Muscle of back (tissue), 13 donors: ENCODE data around the gene RARS2. TPM values are rescaled to one million over a fixed set of nuclear protein-coding genes. Genes with fewer than 3 reads are reported as not detected.
A peak's percentile ranks its signal among the peaks of the same experiment; 100 is the strongest.
"Not testable (repeated sequence)": the region's sequence is repeated elsewhere in the genome, so short reads cannot be mapped to it uniquely, and the experiment has no call there.

Experiments used
- DNase-seq, 3 donors: peaks; one replicate each; pipeline versions ENCODE4 v3.0.0 to v3.0.0-alpha.2; 2013
- long read RNA-seq, 9 donors: transcript quantifications; one replicate each; lab custom pipeline, GENCODE V29; 2026
- polyA plus RNA-seq, 10 donors: library from polyadenylated mRNA; unstranded; fragments of 120-200 nt; gene quantifications; one replicate each; pipeline ENCODE4 v1.2.1, GENCODE V29; 2013; ENCODE audit not compliant: insufficient read length in 10 of 10

RARS2 gene, protein sequence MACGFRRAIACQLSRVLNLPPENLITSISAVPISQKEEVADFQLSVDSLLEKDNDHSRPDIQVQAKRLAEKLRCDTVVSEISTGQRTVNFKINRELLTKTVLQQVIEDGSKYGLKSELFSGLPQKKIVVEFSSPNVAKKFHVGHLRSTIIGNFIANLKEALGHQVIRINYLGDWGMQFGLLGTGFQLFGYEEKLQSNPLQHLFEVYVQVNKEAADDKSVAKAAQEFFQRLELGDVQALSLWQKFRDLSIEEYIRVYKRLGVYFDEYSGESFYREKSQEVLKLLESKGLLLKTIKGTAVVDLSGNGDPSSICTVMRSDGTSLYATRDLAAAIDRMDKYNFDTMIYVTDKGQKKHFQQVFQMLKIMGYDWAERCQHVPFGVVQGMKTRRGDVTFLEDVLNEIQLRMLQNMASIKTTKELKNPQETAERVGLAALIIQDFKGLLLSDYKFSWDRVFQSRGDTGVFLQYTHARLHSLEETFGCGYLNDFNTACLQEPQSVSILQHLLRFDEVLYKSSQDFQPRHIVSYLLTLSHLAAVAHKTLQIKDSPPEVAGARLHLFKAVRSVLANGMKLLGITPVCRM
- 10 to 100 TPM; 38.2 to 55.2 (median 46.7) TPM for polyA plus RNA-seq
- long read RNA-seq, donor 1: 0 reads
- long read RNA-seq, donor 2, partial matches to known transcripts: 0 of 1 reads
- long read RNA-seq, donor 2, other reads (novel, unspliced or antisense): 0 of 1 reads
- long read RNA-seq, donor 3: 0 reads
- long read RNA-seq, donor 4, partial matches to known transcripts: 5 of 5 reads
- long read RNA-seq, donor 4, other reads (novel, unspliced or antisense): 0 of 5 reads
- long read RNA-seq, donor 5, partial matches to known transcripts: 0 of 2 reads
- long read RNA-seq, donor 5, other reads (novel, unspliced or antisense): 0 of 2 reads
- long read RNA-seq, donor 6, partial matches to known transcripts: 0 of 3 reads
- long read RNA-seq, donor 6, other reads (novel, unspliced or antisense): 0 of 3 reads
- long read RNA-seq, donor 7, partial matches to known transcripts: 0 of 1 reads
- long read RNA-seq, donor 7, other reads (novel, unspliced or antisense): 0 of 1 reads
- long read RNA-seq, donor 8, partial matches to known transcripts: 6 of 6 reads
- long read RNA-seq, donor 8, other reads (novel, unspliced or antisense): 0 of 6 reads
- long read RNA-seq, donor 9, partial matches to known transcripts: 0 of 1 reads
- long read RNA-seq, donor 9, other reads (novel, unspliced or antisense): 0 of 1 reads

GRCh38 chr6:87589693-87590416 lies at the start of gene RARS2, which contains the start of gene ORC3:
Gene RARS2 (minus strand): TSS chr6:87589987. CDS start chr6:87589957, 30 bp downstream.
Gene ORC3 (plus strand): TSS chr6:87590135. CDS start chr6:87590169, 34 bp downstream.
- peak; percentile 95 to 99 (median 96) for DNase-seq

DNA sequence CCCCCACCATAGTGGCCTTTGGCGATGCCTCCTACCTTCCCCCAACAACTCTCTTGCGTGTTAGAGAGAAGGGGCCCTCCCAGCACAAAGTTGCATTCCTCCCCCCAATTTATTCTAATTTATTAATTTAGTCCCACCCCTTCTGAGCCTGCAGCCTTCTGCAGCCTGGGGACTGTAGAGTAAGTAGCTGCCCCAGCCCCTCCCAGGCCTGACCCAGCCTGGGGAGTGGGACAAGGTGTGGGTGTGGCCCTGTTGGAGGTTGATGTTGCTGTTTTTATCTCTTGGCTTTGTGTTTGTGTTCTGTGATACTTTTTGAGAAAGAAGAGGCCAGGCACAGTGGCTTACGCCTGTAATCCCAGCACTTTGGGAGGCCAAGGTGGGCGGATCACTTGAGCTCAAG lies 49.6 kb upstream of the RARS2 start:
- no peak for DNase-seq

DNA sequence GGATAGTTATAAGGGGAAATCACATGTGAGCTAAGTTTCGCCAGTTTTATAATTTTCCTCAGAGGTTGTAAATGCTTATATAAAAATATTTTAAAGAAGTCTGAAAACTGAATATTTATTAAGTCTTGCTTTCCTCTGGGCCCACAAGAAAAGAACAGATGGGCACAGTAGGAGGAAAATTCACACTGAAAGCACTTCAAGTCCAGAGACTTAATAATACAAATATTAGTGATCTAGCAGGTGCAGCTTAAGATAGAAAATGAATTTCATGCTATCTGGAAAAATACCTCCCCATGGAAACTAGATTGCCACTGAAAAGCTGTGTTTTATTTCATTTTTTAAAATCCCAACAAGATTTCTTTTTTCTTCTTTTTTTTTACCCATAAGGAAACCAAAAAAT lies 47.3 kb upstream of the RARS2 start:
- DNase-seq: no peak

DNA sequence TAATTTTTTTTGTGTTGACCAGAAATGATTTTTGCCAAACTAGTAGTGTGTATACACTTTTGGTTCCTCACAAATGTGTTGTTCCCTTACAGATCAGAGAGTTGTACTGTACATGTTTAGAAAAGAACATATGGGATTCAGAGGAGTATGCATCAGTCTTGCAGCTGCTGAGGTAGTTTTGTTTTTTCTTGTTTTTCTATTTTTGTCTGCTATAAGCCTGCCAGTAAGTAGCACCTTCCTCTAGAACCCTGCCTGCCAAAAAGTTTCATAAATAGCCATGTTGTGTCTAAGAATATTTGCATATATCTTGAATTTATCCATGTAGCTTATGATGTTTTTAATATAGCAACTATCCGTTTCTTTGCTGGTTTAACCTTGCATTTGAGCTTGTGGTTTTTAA lies 46.5 kb upstream of the RARS2 start:
- no peak for DNase-seq

DNA sequence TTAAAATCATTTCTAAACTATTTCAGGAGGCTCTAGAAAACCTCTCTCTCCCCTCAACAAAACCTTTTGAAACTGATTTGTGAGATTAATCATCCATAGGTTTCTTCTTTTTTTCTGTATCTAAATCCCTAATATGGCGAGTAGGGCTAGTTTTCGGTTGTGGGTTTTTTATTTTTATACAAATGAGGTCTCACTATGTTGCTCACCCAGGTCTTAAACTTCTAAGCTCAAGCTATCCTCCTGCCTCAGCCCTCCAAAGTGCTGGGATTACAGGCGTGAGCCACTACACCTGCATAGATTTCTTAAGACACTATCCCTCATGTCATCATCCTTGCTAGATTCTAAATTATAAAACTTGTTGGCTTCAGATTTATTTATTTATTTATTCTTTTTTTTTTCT lies 44.1 kb upstream of the RARS2 start:
- no peak for DNase-seq

- DNase-seq: no peak
These were observed 41.0 kb upstream of the RARS2 start for GRCh38 chr6:87630746-87631145.

GRCh38 chr6:87628881-87629280 lies 39.1 kb upstream of the RARS2 start:
- DNase-seq: no peak

GRCh38 chr6:87628424-87628823 lies 38.6 kb upstream of the RARS2 start:
- DNase-seq: no peak

GRCh38 chr6:87623248-87623647 lies 33.5 kb upstream of the RARS2 start:
- peak in 2 of 3 donors; percentile 2 to 13 for DNase-seq

DNA sequence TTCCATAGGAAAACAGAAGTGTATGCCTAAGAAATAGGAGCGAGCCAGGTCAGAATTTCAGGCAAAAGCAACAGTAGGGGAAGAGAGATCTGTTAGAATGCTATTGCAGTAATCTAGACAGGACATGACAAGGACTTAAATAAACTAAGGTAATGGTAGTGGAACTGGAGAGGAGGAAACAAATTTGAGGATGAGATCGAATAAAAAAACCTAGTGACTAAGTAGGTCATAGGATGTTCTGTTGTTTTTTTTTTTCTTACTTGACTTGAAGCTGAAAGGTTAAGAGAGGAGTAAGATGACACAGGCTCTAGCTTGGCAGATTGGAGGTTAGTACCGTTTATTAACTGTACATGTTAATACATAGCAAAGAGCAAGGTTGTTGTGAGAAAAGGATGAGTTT lies 28.7 kb upstream of the RARS2 start:
- DNase-seq: no peak

DNA sequence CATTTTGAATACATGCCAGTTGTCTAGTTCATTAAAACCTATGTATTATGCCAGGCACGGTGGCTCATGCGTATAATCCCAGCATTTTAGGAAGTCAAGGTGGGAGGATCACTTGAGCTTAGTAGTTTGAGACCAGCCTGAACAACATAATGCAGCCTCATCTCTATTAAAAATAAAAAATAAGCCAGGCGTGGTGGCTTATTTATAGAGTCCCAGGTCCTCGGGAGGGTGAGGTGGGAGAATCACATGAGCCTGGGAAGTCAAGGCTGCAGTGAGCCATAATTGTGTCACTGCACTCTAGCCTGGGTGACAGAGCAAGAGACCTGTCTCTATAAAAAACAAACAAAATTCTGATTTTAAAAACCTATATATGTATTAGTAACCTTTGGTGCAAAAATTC lies 27.6 kb upstream of the RARS2 start:
- DNase-seq: no peak

DNA sequence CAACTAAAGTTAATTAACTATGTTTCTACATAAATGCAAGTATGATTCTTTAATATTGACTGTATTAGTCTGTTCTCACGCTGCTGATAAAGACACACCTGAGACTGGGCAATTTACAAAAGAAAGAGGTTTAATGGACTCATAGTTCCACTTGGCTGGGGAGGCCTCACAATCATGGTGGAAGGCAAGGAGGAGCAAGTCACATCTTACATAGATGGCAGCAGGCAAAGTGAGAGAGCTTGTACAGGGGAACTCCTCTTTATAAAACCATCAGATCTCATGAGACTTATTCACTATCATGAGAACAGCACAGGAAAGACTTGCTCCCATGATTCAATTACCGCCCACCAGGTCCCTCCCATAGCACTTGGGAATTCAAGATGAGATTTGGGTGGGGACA lies 23.2 kb upstream of the RARS2 start:
- not testable (repeated sequence) for DNase-seq

GRCh38 chr6:87608802-87609201 lies 19.0 kb upstream of the RARS2 start:
- no peak for DNase-seq

DNA sequence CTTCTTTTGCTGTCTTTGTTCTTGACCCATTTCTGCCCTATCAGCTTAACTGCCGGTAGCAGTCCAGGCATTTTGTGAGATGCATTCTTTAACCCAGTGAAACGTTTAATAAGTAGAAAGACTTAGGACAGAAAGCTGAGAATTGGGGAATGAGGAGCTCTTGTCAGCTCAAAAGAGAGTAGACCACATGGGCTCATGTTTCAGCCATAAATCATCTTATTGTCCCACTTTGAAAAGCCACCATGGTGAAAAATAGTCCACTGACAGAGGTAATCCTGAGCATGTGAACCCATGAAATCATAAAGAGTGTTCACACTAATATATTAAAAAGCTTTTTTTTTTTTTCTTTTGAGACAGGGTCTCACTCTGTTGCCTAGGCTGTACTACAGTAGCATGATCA lies 16.4 kb upstream of the RARS2 start:
- DNase-seq: no peak

DNA sequence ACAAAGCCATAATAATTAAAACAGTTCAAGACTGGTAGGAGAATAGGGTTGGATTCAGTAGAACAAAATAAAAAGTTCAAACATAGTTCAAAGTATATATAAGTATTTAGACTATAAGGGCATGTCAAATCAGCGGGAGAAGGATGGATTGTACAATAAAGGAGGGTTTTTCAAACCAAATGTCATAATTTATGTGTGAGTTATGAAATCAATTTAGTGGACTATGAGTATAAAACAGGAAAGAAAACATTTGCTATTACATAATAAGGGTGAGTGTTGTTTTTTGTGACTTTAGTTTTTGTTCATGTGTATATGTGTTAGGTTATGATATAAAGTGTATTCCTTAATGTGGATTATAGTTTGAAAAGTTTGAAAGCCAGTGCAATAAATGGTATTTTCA lies 10.8 kb upstream of the RARS2 start:
- DNase-seq: no peak

DNA sequence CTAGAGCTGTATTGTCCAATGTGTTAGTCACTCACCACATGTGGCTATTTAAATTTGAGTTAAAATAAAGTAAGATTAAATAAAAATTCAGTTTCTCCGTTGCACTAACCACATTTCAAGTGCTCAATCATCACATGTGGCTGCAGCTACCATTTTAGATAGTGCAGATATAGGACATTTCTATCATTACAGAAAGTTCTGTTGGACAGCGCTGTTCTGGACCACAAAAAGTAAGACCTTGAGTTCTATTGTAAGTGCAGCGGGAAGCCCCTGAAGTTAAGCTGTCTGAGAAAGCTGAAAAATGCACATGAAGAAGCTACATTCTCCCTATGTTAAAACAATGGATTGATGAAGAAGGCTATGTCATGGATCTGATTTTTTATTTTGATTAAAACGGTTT lies 1.2 kb upstream of the RARS2 start:
- DNase-seq: no peak

DNA sequence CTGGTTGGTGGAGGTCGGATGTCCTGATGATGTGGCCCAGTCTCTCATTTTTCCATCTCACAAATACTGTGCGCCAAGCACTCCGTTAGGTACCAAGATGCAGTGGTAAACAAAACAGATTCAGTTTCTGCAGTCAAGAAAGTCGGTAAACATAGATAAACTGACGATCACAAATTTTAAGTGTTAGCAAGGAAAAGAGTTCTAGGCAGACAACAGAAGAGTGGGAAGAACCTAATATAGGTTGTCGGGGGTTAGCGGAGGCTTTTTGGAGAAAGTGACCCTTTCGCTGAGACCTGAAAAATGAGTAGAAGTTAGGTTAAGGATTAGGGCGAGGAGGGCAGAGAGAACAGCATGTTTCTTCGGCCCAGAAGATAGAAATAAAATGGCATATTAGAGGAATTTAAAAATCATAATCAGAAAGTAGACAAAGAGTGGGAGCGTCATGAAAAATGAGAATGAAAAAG lies 662 bp upstream of the RARS2 start:
- no peak for DNase-seq

GRCh38 chr6:87588756-87589407 lies 905 bp downstream of the RARS2 start:
- DNase-seq: no peak

GRCh38 chr6:87586371-87587077 lies 3.3 kb downstream of the RARS2 start:
- no peak for DNase-seq

- no peak for DNase-seq
These were observed 6.0 kb downstream of the RARS2 start for GRCh38 chr6:87583822-87584221.
